HG03095 (cell line): Measurements from ENCODE around the gene TTLL8.
"Not testable (repeated sequence)": the region's sequence is repeated elsewhere in the genome, so short reads cannot be mapped to it uniquely, and the experiment has no call there.

Source experiments
- ATAC-seq: cut with Tn5 transposase; IDR thresholded peaks from one replicate; pipeline ENCODE4 v1.9.1; 2021; ENCODE audit warnings: moderate library complexity; ENCODE audit not compliant: unreplicated experiment

Gene TTLL8

DNA sequence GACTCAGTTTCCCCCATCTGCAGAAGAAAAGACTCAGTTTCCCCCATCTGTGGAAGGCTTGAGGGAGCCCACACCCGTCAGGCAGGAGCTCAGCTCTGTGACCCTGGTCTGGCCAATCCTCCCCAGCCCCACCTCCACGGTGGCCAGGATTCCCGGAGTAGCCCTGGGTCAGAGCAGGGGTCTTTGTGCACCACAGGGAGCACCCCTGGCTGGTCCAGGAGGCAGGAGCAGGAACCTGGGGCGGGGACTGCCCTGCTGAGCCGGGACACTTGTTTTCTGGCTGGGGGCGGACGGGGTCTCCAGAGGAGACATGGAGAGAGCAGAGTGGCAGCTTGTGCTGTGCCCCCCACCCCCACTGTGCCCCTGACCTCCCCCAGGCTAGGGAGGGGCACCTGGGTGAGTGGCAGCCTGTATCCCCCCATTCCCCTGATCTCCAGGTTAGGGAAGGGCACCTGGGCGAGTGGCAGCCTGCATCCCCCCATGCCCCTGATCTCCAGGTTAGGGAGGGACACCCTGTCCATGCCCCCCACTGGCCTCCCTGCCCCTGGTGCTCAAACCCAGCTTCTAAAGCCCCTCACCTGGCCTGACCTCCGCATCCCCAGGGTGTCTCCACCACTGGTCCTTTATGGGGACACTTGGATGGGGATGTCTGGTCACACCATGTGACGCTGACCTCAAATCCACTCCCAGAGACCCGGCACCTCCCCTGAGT, 64.3 kb downstream of the TTLL8 start:
- ATAC-seq = no peak

DNA sequence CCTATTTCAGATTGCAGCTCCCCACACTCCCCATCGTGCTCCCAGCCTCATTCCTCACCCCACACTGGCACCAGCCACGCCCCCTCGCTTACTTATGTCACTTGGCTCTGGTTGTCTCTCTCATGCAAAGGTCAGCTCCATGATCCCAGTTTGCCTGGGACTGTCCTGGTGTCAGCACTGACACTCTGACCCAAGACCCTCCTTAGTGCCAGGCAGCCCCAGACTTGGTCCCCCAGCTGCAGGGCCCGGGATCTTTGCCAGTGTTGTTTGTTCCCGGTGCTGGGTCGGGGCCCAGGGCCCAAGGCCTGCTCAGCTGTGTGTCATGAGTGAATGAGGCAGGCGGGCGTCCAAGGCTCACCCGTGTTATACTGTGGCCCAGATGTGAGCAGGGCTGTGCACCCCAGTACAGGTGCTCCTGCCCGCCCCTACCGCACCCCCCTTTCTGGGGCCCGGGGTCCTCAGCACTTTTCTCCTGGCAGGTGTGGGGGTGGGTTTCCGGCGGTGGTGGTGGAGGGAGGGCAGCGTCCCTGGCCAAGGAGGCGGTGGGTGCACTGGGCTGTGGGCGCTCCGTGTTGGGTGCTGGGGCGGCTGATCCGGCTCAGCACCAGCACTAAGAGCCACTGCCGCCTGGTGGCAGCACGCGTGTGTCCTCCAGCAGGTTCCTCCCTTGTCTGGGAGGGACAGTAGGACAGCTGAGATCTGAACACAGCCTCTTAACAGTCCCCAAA, 65.0 kb downstream of the TTLL8 start:
- ATAC-seq = no peak

DNA sequence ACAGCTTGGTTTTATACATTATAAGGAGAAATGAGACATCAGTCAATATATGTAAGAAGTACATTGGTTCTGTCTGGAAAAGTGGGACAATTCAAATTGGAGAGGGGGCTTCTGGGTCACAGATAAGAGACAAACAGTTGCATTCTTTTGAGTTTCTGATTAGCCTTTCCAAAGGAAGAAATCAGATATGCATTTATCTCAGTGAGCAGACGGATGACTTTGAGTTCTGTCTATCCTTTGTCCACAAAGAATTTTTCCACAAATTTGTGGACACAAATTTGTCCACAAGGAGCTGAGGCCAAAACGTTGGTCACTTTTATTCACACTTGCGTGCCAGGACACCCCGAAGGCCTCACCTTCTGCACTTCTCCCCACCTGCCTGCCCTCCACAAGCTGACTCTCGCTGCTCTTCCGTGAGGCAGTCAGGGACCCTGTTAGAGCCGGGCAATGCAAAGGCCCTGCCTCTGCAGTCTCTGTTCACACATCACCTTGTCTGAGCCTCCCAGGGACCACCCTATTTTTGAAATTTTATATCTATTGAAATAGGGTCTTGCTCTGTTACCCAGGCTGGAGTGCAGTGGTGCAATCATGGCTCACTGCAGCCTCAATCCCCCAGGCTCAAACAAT, 66.1 kb downstream of the TTLL8 start:
- ATAC-seq = no peak

DNA sequence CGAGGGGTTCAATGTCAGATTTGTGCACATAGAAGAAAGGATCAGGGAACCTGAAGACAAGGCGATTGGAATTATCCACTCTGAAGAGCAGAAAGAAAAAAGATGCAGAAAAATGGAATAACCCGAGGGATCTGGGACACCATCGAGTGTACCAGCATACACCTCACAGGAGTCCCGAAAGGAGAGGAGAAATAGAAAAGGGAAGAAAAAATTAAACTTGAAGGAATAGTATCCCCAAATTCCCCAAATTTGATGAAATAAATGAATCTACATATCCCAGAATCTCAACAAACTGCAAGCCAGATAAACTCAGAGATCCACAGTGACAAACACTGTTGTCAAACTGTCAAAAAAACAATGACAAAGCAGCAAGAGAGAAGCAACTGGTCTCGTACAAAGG, 66.9 kb downstream of the TTLL8 start:
- ATAC-seq = no peak

DNA sequence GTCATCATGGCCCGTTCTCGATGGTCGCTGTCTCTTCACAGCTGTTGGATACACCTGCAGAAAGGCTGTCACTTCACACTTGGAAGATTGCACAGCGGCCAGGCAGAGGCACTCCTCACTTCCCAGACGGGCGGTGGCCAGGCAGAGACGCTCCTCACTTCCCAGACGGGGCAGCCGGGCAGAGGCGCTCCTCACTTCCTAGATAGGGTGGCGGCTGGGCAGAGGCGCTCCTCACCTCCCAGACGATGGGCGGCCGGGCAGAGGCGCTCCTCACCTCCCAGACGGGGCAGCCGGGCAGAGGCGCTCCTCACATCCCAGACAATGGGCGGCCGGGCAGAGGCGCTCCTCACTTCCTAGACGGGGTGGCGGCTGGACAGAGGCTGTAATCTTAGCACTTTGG, 68.3 kb downstream of the TTLL8 start:
- ATAC-seq = not testable (repeated sequence)

DNA sequence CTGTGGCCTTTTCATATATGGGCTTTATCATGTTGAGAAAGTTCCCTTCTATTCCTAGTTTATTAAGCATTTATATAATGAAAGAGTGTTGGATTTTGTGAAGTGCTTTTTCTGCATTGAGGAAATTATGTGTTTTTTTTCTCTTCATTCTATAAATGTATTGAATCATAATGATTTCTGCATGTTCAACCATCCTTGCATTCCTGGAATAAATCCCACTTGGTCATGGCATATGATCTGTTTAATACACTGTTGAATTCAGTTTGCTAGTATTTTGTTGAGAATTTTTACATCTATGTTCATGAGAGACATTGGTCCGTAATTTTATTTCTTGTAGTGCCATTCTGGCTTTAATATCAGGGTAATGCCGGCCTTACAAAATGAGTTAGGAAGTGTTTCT, 71.8 kb downstream of the TTLL8 start:
- ATAC-seq = no peak

DNA sequence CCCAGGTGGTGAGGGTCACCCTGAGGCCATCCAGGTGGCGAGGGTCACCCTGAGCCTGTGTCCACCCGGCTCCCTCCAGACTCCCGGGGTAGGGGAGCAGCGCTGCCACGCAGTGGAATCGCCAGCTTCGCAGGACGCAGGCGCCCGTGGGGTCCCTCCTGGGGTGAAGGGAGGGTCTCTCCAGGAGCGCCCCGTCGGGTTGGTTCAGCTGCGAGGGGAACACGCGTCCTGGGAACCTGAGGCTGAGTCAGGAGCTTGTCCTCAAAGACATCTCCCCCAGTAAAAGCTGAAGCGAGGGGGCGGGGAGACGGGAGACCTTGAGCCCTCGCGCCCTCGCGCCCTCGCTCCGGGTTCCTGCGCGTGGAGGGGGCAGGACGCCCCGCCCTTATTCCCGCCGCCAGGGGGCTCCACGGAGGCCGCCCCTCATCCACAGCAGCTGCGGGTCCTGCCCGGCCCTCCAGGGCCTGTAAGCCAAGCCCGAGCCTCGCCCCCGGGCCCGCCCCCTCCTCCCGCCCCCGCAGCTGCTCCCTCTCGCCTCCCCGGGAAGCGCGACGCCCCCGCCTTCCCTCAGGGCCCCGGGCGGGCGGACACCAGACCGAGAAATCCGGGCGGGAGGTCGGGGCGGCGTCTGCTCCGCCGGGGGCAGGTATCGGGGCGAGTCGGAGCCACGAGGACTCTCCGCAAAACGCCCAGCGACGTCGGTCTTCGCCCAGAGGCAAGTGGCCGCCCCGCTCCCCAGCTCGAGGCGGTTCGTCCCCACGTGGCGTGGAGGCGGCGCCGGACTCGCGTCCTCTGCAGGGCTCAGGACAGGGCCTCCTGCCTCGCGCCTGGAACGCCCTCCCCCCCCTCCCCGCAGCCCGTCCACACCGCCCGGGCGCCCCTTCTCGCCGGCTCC, 74.7 kb downstream of the TTLL8 start:
- no peak for ATAC-seq

DNA sequence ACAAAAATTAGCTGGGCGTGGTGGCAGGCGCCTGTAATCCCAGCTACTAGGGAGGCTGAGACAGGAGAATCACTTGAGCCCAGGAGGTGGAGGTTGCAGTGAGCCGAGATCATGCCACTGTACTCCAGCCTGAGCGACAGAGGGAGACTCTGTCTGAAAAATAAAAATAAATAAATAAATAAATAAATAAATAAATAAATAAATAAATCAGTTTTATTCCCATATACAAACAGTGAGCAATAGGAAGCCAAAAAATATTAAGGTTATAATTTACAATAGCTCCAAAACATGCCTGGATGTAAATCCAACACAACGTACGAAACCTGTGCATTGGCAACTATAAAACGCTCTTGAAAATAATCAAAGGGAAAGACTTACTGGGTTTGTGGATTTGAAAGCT, 76.3 kb downstream of the TTLL8 start:
- ATAC-seq = not testable (repeated sequence)

DNA sequence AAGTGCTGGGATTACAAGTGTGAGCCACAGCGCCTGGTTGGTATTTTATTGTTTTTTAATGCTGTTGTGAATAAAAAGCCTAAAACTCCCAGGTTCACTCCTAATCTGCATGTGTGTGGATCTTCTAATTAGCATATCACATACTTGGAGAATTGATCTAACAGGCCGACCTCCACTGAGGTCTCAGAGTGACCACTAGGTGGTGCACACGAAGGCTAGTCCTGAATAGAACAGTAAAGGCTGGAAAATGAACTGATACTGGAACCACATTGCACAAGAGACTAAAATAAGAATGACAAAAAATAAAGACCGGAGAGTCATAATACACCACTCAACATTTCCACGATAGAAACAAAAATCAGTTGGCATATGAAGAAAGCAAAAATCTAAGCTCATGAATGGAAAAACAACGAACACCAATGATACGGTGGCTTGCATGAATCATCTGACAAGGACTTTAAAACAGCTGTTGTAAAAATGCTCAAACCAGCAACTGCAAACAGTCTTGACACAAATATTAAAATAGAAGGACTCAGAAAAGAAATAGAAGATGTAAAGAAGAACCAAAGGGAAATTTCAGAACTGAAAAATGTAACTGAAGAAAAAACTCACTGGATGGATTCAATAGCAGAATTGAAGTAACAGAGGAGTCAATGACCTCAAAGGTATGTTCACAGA, 78.4 kb downstream of the TTLL8 start:
- ATAC-seq = no peak

DNA sequence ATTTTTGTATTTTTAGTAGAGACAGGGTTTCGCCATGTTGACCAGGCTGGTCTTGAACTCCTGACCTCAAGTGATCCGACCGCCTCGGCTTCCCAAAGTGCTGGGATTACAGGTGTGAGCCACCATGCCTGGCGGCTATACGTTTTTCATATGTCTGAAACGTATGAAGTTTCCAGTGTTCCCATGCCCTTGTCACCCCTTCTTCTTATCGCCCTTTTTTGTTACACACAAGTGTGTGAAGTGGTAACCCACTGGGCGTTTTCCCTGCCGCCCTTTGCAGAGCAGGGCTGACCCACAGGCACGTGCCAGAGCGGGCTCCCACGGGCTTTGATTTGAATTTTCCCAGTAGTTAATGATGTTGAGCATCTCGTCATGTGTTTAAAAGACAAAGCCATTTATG, 80.5 kb downstream of the TTLL8 start:
- ATAC-seq = no peak

DNA sequence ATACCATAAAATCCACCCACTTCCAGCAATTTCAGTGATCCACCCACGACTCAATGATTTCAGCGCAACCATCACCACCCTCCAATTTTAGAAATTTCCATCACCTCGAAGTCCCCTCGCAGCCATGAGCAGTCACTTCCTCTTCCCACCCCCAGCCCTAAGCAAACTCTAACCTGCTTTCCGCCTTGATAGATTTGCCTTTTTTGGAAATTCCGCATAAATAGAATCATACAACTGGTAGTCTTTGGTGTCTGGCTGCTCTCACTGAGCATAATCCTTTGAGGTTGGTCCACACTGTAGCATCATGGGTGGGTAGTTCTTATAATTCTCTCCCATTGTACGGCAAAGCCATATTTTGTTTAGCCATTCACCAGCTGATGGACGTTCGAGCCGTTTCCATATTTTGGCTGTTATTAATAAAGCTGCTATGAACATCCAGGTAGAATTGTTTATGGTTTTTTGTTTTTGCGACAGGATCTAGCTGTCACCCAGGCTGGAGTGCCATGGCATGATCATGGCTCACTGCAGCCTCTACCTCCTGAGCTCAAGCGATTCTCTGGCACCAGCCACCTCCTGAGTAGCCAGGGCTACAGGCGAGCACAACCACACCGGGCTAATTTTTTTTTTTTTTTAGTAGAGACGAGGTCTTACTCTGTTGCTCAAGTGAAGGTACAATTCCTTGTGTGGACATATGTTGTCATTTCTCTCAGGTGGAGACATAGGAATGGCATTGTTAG, 81.5 kb downstream of the TTLL8 start:
- peak; percentile 43 for ATAC-seq

DNA sequence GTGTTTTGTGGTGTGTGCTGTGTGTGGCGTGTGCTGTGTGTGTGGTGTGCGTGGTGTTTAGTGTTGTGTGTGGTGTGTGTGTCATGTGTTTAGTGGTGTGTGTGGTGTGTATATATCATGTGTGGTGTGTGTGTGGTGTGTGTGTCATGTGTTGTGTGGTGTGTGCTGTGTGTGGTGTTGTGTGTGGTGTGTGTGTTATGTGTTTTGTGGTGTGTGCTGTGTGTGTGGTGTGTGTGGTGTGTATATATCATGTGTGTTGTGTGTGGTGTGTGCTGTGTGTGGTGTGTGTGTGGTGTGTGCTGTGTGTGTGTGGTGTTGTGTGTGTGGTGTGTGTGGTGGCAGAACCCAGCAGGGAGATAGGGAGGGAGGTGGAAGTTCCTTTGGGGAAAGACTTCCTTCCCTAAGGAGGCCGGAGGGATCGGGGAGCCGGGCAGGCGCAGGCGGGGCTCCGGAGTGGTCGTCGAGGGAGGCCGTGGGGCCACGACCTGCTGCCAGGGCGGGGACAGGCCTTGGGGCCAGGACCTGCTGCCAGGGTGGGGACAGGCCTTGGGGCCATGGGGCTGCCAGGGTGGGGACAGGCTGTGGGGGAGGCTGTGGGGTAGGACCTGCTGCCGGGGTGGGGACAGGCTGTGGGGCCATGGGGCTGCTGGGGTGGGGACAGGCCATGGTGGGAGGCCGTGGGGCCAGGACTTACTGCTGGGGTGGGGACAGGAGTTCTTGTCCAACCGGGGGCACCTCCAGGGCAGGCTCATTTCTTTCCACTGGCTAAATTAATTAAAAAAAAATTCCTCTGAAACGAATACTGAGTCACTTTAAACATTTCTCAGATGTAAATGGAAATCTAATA, 82.3 kb downstream of the TTLL8 start:
- peak; percentile 10 for ATAC-seq

DNA sequence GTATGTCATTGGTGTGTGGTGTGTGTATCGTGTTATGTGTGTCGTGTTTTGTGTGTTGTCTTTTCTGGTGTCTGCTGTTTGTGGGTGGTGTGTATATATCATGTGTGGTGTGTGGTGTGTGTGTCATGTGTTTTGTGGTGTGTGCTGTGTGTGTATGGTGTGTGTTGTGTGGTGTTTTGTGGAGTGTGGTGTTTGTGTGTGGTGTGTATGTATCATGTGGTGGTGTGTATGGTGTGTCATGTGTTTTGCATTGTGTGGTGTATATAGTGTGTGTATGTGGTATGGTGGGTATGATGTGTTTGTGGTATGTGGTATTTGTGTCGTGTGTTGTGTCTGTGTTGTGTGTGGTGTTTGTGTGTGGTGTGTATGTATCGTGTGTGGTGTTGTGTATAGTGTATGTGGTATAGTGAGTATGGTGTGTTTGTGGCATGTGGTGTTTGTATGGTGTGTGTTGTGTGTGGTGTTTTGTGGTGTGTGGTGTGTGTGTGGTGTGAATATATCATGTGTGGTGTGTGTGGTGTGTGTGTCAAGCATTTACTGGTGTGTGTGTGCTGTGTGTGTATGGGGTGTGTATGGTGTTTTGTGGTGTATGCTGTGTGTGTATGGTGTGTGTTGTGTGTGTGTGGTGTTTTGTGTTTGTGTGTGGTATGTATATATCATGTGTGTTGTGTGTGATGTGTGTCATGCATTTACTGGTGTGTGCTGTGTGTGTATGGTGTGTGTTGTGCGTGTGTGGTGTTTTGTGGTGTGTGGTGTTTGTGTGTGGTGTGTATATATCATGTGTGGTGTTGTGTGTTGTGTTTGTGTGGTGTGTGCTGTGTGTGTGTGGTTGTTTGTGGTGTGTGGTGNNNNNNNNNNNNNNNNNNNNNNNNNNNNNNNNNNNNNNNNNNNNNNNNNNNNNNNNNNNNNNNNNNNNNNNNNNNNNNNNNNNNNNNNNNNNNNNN, 84.8 kb downstream of the TTLL8 start:
- ATAC-seq = no peak

DNA sequence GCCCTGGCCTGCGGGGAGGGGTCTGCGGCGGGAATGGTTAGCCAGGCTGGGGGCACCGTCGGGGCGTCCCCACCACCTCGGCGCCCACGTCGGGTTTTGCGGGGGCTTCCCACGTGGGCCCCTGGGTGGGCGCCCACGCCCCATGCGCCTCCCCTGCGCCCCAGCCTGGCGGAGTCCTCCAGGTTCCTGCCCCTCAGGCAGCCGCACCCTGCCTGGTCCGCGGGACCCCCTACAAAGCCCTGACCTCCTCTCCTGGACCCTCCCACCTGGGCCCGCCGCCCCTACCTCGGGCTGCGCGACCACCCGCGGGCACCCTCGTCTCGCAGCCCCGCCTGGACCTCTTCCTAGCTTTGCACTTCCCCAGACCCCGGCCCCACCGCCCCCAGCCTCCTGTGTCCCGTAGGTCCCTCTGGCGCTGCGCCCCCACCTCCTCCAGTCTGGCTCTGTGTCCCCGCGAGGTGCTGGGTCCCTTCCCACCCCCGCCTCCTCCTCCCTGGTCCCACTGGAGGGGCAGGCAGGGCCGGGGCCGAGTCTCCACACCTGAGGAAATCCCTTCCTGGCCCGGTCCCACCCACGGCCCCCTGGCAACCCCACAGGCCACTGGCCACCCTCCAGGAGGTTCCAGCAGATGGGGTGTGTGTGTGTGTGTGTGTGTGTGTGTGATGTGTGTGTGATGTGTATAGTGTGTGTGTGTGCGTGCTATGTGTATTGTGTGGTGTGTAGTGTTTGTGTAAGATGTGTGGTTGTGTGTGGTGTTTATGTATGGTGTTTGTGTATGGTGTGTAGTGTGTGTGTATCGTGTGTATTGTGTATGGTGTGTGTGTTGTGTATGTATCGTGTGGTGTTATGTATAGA, 85.7 kb downstream of the TTLL8 start:
- no peak for ATAC-seq

DNA sequence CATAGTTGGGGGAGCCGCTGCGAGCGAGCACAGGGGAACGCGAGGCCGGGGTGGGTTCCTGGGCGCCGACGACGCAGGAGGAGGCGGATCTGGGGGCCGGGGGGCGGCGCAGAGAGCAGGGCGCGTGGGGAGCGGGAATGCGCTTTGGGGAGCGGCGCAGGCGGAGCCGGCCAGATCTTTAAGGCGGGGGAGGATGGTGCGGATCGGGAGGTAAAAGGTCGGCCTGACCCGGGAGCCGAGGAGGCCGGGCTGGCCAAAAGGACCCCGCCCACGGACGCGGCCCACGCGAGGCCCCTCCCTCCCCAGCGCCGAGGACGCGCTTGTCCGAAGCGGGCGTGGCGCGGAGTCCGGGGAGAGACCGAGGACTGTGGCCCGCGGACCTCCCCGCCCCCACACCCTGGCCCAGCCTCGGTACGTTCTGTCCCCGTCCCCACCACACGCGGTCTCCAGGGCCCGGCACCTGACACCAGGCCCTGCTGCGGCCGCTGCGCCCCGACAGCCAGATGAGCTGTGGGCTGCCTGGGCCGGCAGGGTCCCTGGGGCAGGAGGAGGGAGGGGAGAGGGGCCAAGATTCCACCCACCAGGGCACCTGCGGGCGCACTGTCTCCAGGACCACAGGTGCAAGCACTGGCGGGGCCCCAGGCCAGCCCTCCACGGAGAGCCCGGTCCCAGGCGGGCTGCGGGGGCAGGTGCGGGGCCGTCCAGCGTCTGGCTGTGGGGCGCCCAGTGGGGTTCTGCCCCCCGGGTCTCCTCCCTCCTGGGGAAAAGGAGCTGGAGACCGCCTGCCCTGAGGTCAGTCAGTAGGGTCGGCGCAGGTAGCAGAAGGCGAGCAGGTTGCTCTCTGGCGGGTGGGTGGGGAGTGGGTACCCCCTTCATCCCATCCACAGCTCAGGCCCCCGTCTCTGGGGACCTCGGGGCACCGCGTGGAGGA, 86.6 kb downstream of the TTLL8 start:
- no peak for ATAC-seq
